Ishikawa (cell line): ENCODE data around the gene BTBD9.

Experiments
- EP300 ChIP-seq: IDR thresholded peaks from 2 replicates; pipeline ENCODE4 v1.6.1; 2012; ENCODE audit warnings: borderline replicate concordance
- RAD21 ChIP-seq: IDR thresholded peaks from 2 replicates; pipeline ENCODE4 v1.6.1; 2012; ENCODE audit warnings: low read depth
- TCF12 ChIP-seq: IDR thresholded peaks from 2 replicates; pipeline ENCODE4 v1.6.1; 2012; ENCODE audit warnings: low read depth
- TEAD4 ChIP-seq: IDR thresholded peaks from 2 replicates; pipeline ENCODE4 v1.6.1; 2012

DNA sequence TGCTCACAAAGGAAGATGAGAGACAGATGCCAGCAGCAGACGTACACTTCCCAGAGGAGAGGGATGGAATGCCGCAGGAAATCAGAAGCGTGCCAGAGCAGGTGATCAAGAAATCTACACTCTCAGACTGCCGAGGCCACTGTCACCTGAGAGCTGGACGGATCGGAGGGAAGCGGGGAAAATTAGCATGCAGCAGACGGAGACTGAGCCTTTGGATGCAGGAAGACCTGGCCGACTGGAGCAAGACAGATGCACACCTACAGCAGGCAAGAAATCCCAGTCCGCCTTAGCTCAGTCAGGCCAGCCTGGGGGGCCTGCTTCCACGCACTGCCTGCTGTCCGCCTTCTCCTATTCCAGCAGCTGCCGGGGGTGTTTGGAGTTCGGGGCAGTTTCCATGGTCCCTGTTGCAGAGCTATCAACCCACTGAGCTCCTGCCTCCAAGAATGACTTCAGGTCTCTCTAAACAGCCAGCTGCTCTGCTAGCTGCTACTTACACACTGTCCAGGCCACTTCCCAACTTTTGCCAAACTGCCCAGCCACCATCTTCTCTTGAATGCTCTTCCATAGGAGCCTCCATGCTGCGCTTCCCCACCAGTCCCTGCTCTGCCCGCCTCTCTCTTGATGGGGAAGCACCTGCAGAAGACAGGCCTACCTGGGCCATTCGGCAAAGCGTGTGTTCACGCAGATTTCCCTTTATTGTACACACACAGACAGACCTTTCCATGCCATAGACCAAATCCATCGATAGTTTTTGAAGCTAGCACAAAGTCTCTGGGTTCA lies 451.7 kb downstream of the BTBD9 start:
- no peak for TF ChIP-seq TEAD4
- no peak for TF ChIP-seq EP300
- TF ChIP-seq RAD21: no peak
- no peak for TF ChIP-seq TCF12
